GM12873 (cell line): Measurements from ENCODE around the gene GDF2.

Source experiments
- TF ChIP-seq, protein P1 (sequence below): IDR thresholded peaks from 2 replicates; pipeline ENCODE4 v1.5.1; 2012; ENCODE audit warnings: low read depth, mild to moderate bottlenecking, moderate library complexity, low read length, control low read depth; ENCODE audit not compliant: insufficient read depth; ENCODE audit errors: missing control alignments

Gene GDF2

DNA sequence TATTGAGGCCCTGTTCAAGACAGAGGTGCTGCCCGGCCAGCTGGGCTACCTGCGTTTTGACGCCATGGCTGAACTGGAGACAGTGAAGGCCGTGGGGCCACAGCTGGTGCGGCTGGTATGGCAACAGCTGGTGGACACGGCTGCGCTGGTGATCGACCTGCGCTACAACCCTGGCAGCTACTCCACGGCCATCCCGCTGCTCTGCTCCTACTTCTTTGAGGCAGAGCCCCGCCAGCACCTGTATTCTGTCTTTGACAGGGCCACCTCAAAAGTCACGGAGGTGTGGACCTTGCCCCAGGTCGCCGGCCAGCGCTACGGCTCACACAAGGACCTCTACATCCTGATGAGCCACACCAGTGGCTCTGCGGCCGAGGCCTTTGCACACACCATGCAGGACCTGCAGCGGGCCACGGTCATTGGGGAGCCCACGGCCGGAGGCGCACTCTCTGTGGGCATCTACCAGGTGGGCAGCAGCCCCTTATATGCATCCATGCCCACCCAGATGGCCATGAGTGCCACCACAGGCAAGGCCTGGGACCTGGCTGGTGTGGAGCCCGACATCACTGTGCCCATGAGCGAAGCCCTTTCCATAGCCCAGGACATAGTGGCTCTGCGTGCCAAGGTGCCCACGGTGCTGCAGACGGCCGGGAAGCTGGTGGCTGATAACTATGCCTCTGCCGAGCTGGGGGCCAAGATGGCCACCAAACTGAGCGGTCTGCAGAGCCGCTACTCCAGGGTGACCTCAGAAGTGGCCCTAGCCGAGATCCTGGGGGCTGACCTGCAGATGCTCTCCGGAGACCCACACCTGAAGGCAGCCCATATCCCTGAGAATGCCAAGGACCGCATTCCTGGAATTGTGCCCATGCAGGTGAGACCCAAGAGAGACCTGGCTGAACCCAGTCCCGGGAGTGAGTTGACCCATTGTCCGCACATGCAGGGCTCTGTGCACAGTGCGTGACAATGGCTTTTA is 28.7 kb downstream of the GDF2 start:
- TF ChIP-seq, protein P1, sequence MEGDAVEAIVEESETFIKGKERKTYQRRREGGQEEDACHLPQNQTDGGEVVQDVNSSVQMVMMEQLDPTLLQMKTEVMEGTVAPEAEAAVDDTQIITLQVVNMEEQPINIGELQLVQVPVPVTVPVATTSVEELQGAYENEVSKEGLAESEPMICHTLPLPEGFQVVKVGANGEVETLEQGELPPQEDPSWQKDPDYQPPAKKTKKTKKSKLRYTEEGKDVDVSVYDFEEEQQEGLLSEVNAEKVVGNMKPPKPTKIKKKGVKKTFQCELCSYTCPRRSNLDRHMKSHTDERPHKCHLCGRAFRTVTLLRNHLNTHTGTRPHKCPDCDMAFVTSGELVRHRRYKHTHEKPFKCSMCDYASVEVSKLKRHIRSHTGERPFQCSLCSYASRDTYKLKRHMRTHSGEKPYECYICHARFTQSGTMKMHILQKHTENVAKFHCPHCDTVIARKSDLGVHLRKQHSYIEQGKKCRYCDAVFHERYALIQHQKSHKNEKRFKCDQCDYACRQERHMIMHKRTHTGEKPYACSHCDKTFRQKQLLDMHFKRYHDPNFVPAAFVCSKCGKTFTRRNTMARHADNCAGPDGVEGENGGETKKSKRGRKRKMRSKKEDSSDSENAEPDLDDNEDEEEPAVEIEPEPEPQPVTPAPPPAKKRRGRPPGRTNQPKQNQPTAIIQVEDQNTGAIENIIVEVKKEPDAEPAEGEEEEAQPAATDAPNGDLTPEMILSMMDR, result no peak

DNA sequence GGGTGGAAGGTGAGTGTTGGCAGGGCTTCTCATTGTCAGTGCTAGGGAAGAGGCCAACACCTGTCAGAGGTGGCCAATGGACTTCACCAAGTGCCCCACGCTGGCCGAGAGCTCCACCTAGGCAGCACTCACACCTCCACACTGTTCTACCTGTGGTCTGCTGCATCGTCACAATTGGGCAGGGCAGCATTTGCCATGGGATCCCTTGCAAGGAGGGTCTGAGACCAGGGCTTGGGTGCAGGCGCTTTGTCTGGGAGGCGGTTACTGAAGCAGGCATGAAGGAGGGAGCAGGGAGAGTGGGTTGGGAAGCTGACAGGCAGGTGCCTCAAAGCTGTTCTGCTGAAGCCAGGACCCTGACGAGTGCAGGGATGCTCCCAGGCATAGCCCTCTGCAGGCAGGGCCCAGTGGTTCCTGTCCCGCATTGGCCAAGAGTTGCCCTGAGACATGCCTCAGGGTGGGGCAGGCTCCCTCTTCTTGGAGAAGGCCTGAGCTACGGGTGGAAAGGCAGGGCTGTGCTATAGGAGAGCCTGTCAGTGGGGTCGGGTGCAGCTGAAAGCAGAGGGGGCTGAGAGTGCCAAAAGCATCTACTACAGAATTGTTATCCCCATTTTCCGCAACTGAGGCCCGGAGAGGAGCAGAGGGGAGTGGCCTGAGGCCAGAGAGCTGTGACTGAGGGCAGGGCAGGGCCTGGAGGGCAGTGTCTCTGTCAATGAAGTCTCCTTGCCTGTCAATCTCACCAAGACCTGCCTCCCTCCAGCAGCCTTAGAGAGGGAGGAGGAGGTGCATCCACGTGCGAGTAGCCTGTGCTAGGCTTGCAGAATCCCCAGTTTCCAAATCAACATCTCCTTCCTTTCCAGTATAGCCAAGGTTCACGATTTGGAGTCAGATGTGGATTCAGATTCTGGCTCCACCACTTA is 29.9 kb downstream of the GDF2 start:
- TF ChIP-seq, protein P1, result no peak

DNA sequence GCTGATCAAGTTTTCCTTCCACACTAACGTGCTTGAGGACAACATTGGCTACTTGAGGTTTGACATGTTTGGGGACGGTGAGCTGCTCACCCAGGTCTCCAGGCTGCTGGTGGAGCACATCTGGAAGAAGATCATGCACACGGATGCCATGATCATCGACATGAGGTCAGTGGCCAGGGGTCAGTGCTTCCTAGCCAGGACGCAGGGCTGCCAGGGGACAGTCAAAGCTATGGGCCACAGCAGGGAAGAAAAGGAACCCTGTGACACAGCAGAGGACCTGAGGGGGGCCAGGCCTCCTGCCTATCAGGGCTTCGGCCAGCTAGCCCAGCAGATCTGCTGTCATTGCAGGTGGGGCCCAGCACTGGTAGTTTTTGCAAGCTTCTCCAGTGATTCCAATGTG is 31.1 kb downstream of the GDF2 start:
- TF ChIP-seq, protein P1, result no peak

DNA sequence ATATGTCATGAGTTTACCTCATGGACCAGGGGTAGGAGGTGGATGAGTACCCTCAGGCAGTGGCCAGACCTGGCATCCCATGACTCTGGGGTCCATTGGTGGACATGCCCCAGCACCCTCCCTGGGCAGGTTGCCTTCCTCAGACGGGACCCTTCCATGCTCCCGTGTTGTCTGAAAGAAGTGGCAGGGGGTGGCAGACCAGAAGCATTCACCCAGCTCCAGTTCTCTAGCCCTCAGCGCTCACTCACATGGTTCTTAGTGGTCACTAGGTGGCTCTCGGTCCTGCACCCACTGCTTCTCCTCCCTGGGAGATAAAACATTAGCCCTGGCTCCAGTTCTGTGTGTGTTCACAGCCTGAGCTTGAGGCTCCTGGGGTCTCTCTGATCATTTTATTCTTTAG is 31.9 kb downstream of the GDF2 start:
- TF ChIP-seq, protein P1, result no peak

DNA sequence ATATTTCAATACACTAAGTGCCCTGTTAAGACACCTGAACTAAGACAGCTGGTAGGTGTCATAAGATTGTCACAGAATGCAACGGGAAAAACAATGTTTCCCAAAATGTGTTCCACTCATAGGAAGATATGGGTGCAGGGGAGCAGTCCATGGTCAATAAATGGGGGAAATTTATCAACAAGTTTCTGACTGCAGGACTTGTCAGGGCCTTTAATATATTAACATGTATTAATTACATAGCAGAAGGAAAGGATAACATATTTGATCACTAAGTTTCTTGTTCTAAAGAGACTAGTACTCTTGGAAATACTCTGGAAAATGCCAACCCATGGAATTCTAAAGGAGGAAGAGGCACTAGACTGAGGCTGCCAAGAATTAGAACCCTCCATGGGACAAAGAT is 32.6 kb downstream of the GDF2 start:
- TF ChIP-seq, protein P1, result no peak

DNA sequence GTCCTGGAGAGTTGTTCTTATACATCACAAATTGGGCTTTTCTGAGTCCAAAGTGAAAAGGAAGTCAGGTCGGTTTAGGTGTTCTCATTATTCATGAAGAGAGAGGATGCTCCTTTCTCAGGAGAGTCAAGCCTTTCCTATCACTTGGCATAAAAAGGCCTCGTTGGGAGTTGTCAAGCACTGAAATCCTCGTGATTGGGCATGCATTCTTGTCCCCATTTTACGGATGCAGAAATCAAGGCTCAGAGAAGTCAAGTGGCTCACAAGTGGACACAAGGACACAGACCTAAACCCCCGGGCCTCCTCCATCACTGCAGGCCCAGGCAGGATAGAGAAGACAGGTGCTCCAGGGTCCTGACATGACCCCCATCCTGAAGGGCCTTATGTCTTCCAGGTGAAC is 34.5 kb downstream of the GDF2 start:
- TF ChIP-seq, protein P1, result no peak

DNA sequence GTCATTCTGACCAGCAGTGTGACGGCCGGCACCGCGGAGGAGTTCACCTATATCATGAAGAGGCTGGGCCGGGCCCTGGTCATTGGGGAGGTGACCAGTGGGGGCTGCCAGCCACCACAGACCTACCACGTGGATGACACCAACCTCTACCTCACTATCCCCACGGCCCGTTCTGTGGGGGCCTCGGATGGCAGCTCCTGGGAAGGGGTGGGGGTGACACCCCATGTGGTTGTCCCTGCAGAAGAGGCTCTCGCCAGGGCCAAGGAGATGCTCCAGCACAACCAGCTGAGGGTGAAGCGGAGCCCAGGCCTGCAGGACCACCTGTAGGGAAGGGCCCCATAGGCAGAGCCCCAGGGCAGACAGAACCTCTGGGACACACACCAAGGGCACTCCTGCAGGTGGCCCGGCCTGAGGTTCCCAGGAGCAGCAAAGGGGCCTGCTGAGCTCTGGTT is 34.9 kb downstream of the GDF2 start:
- TF ChIP-seq, protein P1, result no peak
